HL-60/S4 (cell line): ENCODE results near the gene TSEN2.
"Not testable (repeated sequence)": the region's sequence is repeated elsewhere in the genome, so short reads cannot be mapped to it uniquely, and the experiment has no call there.

Experiments used
- in situ Hi-C: fragments of 300-500 bp; cut with MboI; formaldehyde crosslinking; loops from 2 replicates; pipeline ENCODE4 v1.14.3; 2022; ENCODE audit warnings: low sequenced_read_pairs

Gene TSEN2

DNA sequence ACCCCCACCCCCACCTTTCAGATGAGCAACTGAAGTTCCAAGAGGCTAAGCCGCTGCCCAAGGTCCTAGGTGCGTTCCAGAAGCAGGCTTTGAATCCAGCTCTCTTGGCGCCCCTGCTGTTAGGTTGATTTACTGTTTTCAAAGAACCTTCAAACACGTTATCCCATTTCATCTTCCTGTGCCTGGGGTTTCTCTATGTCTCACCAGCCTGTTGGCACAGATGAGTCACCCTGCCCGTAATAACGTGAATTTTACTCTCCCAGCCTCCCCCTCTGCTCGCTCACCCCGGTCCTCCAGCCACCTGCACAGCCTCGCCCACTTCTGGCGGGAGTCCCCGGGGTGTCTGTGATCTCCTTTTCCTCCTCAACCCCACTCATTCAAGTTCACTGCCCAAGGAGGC lies 13.0 kb upstream of the TSEN2 start:
- in situ Hi-C loops, result no loop called here

DNA sequence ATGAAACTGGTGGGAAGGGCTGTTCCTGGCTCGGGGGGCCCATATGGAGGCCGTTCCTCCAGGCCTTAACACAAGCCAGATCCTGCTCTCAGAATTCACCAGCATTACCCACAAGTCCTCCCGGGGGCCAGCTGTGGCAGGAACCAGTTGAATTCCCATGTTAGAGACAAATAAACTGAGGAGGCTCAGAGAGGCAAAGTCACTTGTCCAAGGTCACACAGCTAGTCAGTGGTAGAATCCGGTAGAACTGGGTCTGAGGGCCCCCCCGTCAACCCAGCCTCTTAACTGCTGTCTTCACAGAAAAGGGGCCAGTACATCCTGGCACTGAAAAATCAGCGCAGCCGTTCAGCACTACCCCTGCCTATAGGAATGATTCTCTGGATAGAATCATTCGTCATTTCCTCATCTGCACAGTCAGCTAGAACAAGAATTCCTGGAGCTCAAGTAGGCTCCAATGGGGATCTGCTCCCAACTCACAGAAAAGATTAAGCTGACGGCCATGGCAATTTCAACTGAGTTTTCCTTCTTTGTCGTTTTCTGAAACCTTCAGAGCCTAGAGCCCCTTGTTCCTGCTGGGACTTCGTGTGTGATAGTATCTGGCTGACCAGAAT lies 12.2 kb upstream of the TSEN2 start:
- in situ Hi-C loops, result no loop called here

DNA sequence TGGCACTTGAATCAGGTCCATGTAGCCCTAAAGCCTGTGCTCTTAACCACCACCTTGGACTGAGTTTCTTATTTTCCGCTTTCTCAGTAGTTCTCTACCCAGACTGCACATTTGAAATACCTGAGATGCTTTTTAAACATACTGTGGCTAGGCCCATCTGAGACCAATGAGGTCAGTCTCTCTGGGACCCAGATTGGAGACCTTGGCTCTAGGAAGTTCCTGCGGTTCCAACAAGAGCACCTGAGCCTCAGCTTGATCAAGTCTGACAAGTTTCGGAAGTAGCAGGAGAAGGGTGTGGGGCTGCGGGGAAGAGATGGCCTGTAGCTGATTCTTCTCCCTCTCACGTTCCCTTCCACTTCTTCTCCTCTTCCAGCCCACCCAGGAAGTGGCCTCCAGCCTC lies 11.5 kb upstream of the TSEN2 start:
- in situ Hi-C loops, result no loop called here

DNA sequence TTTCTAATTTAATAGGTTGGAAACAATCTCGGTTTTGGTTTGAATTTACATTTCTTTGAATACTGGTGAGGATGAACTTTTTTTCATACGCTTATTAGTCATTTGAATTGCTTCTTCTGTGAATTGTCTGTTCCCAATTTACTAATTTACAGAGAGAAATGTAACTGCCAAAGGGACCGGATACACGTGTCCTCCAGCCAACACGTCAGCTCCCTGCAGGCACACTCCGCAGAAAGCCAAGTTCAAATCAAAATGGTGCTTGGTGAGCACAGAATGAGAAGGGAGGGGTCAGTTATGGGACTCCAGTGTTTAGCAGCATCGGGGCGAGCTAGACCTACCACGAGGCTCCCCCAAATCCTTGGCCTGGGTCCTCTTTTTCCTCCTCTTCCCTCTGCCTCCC lies 10.8 kb upstream of the TSEN2 start:
- in situ Hi-C loops, result no loop called here

DNA sequence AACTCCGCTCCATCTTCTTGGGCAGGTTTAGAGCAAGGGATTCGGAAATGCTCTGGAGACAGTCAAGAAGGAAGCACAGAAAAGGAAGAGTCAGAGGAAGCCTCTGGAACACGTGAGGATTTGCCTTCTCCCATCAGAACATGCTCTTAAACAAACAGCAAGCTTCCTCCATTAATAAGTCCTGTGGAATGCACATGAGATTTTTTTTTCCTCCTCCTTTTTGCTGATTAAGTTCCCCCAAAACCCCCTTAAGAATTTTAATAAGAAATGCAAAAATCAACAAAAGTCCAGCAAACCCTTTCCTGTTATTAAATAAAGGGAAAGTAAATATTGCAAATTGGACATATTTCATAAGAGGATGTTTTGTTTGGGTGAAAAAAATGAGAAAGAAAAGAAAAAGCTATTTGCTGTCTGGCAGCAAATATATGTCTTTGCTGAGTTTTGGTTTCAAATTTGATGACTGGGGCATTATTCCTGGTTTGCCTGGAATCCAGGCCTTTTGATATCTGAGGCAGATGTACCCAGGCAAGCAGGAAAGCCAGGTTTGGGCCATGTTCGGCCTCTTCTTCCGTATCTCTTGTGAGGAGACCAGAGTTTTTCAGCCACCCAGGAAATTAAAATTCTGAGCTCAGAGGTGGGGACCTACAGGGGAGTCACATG lies 7.9 kb upstream of the TSEN2 start:
- in situ Hi-C loops, result no loop called here

DNA sequence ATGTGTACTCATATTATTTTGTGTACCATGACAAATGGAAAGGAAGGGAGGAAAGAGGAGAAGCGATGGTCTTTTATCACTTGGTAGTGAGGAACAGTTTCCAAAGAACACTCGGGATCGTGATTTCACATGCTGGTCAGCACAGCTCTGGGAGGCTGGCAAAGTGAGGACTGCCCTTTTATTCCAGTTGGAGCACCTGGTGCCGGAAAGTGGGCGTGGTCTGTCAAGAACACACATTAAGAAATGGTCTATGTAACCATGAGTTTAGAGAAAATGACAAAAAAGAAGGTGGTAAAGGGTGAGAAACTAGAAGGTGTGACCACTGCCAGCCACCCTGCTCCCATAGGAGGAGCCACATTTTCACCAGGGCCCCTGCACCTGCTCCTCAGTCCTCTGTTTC lies 7.0 kb upstream of the TSEN2 start:
- in situ Hi-C loops, result no loop called here

DNA sequence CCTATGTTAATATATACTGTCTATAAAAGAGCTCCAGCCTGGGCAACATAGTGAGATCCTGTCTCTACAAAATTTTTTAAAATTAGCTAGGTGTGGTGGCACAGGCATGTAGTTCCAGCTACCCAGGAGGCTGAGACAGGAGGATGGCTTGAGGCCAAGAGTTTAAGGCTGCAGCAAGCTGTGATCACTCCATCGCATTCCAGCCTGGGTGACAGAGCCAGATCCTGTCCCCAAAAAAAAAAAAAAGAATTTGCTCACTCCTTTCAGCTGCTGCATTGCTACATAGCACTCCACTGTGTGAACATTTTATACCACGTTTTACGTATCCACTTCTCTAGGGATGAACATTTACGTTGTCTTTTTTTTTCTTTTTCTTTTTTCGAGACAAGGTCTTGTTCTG lies 6.0 kb upstream of the TSEN2 start:
- in situ Hi-C loops, result no loop called here

DNA sequence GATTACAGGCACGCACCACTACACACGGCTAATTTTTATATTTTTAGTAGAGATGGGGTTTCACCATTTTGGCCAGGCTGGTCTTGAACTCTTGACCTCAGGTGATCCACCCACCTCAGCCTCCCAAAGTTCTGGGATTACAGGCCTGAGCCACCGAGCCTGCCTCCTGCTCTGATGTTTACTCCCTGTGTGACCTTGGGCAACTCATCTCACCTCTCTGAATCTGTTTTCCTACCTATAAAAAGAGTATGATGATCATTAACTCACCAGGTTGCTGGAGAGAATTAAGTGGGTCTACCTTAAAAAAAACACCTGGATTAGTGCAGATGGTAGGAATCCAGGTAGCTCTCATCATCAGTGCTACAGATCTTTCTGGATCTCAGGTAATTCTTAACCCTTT lies 5.1 kb upstream of the TSEN2 start:
- in situ Hi-C loops, result not testable (repeated sequence)

DNA sequence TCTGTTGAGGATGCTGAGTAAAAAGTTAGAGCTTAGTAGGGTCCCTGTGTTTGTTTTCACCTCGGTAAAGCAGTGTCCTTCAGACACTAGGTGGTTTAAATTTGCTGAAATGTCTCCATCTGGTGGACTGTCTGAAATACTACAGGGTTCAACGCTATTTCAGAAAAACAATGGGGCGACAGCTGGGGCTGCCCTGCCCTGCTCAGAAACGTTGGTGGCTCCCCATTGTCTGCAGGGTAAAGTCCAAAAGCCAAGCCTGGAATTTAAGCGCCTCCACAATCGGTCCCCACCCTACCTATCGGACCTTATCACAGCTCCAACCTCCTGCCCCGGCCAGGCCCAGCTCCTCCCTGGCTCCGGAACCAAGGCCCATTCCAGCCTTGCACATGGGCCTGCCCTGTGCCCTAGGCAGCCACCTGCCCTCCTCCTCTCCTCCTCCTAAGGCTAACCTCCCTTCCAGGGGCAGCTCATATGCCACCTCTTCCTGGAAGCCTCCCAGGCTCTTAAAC lies 4.3 kb upstream of the TSEN2 start:
- in situ Hi-C loops, result loop anchor here (5.0 kb wide), 1 partner anchor 343 kb away; no protein-coding TSS in a partner anchor

DNA sequence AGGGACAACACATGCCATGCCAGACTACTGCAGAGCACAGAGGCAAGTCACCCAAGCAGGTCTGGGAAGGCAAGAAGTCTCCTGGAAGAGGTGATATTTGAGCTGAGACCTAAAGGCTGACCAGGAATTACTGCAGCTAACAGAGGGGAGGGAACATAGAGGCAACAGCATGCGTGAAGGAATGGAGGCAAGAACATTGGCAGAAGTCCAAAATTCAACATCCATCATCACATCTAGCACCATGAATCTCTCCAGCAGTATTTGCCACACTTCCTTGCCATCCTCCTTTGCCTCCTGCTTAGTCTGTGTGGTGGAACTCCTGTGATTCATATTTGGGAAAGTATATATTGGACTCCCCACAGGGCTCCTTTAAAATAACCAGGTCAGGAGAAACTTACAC lies 870 bp upstream of the TSEN2 start:
- in situ Hi-C loops, result loop anchor here (5.0 kb wide), 1 partner anchor 346 kb away; no protein-coding TSS in a partner anchor

DNA sequence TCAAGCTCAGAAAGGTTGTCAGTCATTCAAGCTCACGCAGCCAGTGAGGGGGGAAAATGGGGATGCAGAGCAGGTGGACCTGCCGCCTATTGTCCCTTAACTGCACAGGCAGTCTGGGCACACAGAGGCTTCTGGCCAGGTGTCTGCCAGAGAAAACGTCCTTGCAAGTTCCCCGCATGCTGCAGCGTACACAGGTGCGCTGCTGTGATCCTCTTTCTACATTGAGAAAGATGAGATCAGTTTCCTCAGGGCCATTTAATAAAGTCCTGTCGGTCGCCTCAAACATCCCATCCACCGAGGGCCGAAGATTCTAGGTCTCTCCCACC lies 445 bp upstream of the TSEN2 start:
- in situ Hi-C loops, result loop anchor here (5.0 kb wide), 1 partner anchor 347 kb away; no protein-coding TSS in a partner anchor

DNA sequence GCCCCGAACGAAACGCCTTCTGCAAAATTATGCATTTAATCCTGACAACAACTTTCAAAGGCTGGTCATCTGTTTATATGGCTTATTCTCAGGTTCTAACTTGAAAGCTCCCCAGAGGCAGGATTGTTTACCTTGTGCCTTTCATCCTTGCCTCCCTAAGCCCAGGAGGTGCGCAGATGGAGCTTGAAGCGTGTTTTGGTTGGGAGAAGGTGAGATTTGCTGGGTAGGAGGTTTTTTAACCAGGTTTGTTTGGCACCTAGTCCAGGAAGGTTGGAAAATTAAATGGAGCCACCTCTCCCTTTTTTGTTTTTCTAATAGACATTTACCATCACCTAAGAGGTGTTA lies 675 bp downstream of the TSEN2 start:
- in situ Hi-C loops, result loop anchor here (5.0 kb wide), 1 partner anchor 348 kb away; no protein-coding TSS in a partner anchor

DNA sequence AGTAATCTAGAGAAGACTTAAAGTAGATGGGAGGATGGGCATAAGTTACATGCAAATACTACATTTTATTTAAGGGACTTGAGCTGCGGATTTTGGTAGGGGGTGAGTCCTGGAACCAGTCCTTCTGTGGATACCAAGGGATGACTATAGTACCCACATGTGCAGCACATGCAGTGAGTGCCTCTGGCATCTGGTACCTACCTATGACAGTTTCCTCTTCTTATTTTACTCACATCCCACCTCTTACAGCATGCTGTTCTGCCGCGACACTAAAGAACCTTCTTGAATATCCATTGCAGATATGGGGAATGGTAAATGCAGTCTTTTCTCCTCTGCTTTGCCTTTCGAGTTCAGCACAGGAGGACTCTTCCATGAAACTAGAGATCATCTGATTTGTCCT lies 1.7 kb downstream of the TSEN2 start:
- in situ Hi-C loops, result no loop called here

DNA sequence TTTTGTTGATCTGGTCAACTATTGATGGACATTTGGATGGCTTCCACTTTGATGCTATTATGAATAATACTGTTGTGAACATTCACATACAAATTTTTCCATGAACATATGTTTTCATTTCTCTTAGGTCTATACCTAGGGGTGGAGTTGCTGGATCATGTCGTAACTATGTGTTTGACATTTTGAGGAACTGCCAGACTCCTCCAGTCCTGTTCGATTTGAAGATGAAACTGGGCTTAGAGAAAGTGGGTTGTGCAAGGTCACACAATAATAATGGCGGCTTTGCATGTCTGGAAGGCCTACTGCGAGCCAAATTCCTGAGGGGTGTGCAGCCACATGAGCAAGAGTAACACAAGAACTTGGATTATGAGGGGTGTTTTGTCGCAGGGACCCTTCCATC lies 2.6 kb downstream of the TSEN2 start:
- in situ Hi-C loops, result no loop called here

DNA sequence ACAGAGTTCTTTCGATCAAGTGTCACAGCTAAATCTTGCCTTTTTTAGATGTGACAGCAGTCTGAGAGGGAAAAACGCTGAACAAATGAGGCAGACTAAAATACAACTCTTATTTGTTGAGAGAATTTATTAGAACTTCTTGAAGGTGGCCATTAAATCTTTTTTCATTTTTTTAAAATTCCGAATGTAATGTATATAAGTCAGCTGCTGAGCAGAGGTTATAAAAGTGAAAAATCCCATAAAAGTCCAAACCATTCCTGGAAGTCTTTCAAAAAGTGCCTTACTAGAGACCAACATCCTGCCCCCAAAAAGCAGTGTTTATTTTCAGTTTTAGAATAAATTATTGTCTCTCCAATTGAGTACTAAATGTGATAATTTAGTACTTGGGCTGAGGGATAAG lies 3.1 kb downstream of the TSEN2 start:
- in situ Hi-C loops, result no loop called here

DNA sequence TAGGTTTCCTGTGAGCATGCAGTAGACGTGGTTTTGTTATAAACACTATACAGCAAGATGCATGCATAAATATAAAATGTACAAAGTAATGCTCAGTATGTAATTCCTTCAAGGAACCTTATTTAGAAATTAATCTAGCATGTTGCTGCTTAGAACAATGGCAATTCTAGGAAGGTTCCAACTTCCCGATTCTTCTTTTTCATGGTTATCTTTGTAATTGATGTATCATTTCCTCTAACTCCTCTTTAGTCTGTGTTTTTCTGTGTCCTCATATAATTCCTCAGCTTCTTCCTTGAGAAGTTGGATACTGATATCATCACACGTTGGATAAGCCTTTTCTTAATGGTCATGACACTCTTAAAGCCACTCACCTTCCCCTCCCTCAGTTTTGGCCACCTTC lies 3.5 kb downstream of the TSEN2 start:
- in situ Hi-C loops, result no loop called here

DNA sequence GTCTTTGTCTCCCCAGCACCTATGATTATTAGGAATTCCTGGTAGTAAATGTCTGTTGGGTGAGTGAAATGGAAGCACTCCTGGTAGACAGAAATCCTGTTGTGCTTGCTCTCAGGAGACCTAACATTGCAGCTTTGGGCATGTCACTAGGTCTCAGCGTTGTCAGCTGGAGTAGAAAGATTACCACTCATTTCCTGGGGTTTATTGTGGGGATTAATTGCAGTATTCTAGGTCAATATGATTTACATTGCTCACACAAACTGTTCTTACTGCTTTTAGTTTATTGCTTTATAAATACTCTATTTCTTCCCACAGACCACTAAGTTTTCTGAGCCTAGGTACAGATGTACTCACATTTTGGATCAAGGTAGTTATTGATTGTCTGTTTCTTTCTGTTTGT lies 5.1 kb downstream of the TSEN2 start:
- in situ Hi-C loops, result no loop called here

DNA sequence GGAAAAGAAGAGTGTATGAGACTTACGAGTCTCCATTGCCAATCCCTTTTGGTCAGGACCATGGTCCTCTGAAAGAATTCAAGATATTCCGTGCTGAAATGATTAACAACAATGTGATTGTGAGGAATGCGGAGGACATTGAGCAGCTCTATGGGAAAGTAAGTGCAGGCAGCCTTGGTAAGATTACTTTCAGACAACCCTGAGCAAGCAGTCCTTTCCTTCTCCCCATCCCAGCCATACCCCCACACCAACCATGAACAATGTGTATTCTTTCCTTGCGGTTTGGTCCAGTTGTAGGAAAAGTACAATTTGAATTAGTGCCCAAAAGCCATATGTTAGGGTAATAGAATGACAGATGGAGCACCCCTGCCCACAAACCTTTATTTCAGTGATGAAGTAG lies 5.6 kb downstream of the TSEN2 start:
- in situ Hi-C loops, result no loop called here

DNA sequence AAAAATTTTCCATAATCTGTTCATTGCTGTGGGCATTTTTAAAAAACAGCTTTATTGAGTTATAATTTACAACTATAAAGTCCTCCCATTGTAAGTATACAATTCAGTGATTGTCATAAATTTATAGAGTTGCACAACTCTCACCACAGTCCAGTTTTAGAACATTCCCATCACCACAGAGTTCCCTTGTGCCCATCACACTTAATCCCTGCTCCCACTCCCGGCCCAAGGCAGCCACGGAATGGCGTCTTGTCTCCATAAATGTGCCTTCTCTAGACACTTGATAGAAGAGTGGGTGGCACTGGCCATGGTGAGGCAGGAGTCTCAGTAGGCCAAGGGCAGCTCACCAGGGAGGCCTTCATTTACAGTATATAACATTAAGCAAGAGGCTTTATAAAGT lies 6.3 kb downstream of the TSEN2 start:
- in situ Hi-C loops, result no loop called here

DNA sequence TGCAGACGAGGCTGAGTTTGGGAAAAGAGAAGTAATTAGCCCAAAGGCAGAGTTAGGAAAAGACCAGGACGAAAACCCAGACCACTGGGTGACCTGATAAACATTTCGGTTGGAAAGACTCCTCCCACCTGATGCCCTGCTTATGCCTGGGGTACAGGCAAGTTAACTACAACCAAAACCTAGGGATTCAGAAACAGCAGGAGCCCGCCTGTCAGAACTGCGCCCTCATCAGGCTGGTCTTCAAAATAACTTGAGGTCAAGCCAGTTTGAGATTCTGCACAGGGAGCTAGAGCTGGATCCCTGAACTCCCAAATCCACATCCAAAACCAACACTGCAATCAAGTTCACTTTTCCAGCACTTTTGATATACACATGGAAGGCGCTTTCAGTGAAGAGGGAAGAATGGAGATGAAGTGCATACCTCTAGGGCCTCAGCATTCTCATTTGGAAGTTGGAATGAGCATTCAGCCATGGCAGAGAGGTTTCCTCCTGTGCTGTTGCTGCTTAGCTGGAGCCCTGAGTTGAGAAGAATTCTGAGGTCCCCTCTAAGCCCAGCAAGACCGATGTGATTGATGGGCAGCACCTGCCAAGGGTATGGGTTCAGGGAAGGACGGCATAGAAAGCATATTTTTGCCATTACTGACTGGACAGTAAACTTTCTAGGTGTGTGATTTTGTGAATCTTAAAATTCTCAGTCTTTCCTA lies 11.6 kb downstream of the TSEN2 start:
- in situ Hi-C loops, result no loop called here

DNA sequence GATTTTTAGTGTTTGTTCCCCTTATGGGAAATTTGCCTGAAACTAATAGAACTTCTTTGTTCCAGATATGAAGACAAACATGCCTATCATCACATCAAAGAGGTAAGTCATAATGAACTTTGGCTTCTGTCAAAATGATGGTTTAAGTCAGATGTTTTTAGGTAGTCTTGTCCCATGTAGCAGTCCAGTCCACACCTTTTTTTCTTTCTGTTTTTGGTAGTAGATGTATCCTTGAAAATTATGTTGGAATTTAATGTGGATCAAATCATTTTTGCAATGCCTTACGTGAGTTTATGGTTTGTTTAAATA lies 12.1 kb downstream of the TSEN2 start:
- in situ Hi-C loops, result no loop called here

DNA sequence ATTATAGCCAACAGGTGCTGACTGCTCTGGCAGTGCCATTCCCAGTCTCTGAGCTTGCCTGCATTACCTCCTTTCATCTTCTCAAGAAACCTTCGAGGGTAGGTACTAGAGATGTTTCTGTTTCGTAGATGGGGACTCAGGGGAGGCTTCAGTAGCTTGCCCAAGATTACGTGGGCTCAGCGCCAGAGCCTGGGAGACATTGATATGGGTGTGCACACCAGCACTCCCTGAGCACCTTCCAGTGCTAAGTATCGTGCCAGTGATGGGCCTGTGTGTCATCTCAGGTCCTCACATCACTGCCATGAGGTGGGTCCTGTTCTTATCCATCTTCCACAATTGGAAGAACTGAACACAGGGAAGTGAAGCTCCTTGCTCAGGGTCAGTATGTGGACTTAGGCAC lies 15.2 kb downstream of the TSEN2 start:
- in situ Hi-C loops, result no loop called here
